PFSK-1 (cell line): ENCODE measurements around the gene SEC14L2.

ENCODE experiments used
- POLR2AphosphoS5 ChIP-seq: IDR thresholded peaks from 2 replicates; pipeline ENCODE4 v1.6.1; 2012; ENCODE audit warnings: low read depth, mild to moderate bottlenecking, control low read depth, low read length, moderate library complexity
- REST ChIP-seq, 2 experiments: IDR thresholded peaks; 2 replicates each; pipeline versions ENCODE4 v1.6.1 to v1.8.0; 2011 to 2012; ENCODE audit warnings: low read depth in 2 of 2, low read length in 2 of 2, control low read depth in 1 of 2, inconsistent platforms in 1 of 2, mild to moderate bottlenecking in 1 of 2, moderate library complexity in 1 of 2; ENCODE audit not compliant: insufficient read depth in 1 of 2
- SIN3A ChIP-seq: IDR thresholded peaks from 2 replicates; pipeline ENCODE4 v1.6.1; 2012; ENCODE audit warnings: mild to moderate bottlenecking, low read length, moderate library complexity, borderline replicate concordance; ENCODE audit not compliant: insufficient read depth
- TAF1 ChIP-seq: IDR thresholded peaks from 2 replicates; pipeline ENCODE4 v1.6.1; 2012; ENCODE audit warnings: low read length, control low read depth, borderline replicate concordance; ENCODE audit not compliant: insufficient read depth

- no peak for TF ChIP-seq POLR2AphosphoS5
- TF ChIP-seq SIN3A, result no peak
- no peak for TF ChIP-seq REST (IDR thresholded peaks at IDR 0.05; ENCODE audit: insufficient read depth in 1 of 2, low read depth in 2 of 2, low read length in 2 of 2)
- TF ChIP-seq TAF1, result no peak
Measured at GRCh38 chr22:30472994-30473720, 76.3 kb downstream of the SEC14L2 start.
